ENCODE results near the gene PTPN22.

Gene PTPN22

GRCh38 chr1:113787663-113788062 is 83.8 kb downstream of the PTPN22 start:
- TF ChIP-seq POLR2A (IDR thresholded peaks at IDR 0.05; ENCODE audit: low read depth, low read length), result no peak
- DNase-seq (ENCODE audit: insufficient read length, low spot score) (no peak), FAIRE-seq (no peak)

- DNase-seq (ENCODE audit: insufficient read length, low spot score) (no peak), FAIRE-seq (peak; percentile 33)
- no peak for TF ChIP-seq POLR2A (IDR thresholded peaks at IDR 0.05; ENCODE audit: low read depth, low read length)
Observed at GRCh38 chr1:113786069-113786468, 85.4 kb downstream of the PTPN22 start.

DNA sequence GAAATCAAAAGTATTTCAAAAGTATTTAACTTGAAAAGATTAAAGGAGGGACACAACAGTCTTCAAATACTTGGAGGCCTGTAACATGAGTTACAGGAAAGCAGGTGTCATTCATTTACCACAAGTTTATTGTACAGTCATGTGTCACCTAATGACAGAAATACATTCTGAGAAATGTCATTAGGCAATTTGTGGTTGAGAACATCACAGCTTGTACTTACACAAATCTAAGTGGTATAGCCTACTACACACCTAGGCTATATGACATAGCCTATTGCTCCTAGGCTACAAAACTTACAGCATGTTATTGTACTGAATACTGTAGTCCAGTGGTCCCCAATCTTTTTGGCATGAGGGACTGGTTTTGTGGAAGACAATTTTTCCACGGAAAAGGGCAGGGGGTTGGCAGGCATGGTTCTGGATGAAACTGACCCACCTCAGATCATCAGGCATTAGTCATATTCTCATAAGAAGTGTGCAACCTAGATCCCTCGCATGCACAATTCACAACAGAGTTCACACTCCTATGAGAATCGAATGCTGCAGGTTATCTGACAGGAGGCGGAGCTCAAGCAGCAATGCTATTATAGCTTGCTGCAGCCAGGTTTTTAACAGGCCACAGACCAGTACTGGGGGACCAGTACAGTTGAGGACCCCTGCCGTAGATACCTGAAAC is 87.3 kb downstream of the PTPN22 start:
- FAIRE-seq (peak; percentile 60), DNase-seq (ENCODE audit: insufficient read length, low spot score) (no peak)
- no peak for TF ChIP-seq POLR2A (IDR thresholded peaks at IDR 0.05; ENCODE audit: low read depth, low read length)

DNA sequence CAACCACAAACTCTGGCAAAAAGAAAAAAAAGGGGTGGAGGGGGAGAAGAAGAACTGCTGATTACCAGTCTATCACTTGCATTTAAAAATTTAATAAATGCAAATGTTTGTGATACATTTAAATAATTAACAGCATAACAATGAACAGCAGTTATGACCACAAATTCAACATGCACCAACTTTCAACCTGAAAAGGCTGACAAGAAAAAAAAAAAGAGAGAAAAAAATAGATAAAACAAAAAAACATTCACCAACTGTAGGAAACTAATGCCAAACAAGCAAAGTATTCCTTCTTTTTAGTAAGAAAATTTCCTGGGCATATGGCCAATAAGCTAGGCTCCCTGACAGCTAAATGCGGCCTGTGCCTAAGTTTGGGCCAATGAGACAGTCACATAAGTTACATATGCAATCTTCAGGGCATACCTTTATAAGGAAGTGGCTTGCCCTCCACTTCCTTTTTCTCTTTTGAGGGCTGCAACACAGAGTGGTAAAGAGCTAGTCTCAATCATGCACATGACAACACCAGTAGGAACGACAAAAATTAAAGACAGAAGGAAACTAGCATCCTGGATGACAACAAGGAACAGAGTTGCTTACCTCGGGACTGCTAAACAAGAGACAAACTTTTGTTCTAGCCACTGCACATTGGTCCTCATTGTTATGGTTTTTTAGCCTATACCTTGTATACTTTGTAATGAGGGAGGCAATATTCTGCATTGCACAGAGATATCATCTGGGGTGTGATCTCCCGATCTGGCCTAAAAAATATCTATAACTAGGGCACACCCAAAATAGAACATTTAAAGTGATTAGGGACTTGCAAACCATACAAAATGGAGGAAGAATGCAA is 88.0 kb downstream of the PTPN22 start:
- TF ChIP-seq POLR2A (IDR thresholded peaks at IDR 0.05; ENCODE audit: low read depth, low read length), result no peak
- DNase-seq (ENCODE audit: insufficient read length, low spot score) (no peak), FAIRE-seq (peak; percentile 86)

GRCh38 chr1:113782406-113782805 is 89.1 kb downstream of the PTPN22 start:
- TF ChIP-seq POLR2A (IDR thresholded peaks at IDR 0.05; ENCODE audit: low read depth, low read length), result no peak
- no peak for DNase-seq (ENCODE audit: insufficient read length, low spot score)
- FAIRE-seq, result peak; percentile 62

DNA sequence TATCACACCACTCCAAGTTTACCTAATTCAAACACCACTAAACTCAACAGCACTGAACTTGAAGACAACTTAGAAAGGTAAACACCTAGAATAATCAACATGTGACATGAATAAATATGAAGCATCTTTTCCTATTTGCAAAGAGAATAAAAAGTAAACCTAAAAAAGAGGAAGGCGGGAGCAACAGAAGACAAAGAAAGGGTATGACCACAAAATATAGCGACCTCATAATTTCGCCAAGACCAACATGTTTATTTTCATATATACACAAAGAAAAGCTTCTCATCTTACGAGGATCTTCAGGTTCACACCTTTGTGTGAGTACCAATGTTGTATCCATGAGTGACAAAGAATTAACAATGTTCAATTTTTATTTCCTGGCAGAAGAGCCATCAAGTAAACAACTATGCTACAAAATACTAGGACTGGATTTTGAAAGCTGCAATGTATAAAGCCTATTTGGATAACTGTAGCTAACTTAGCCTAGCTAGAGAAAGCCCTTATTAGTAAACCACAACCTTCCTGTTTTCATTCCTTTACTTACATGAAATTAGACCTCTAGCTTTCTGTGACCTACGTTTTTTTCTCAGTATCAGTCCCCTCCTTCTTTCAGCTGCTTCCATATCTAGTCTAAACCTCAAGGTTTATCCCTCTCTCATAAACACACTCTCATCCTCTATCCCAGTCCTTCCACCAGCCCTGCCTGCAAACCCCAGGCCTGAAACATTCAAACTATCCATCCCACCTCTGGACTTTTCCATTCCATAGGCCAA is 91.0 kb downstream of the PTPN22 start:
- DNase-seq (ENCODE audit: insufficient read length, low spot score), result no peak
- peak; percentile 66 for FAIRE-seq
- TF ChIP-seq POLR2A (IDR thresholded peaks at IDR 0.05; ENCODE audit: low read depth, low read length), result no peak

DNA sequence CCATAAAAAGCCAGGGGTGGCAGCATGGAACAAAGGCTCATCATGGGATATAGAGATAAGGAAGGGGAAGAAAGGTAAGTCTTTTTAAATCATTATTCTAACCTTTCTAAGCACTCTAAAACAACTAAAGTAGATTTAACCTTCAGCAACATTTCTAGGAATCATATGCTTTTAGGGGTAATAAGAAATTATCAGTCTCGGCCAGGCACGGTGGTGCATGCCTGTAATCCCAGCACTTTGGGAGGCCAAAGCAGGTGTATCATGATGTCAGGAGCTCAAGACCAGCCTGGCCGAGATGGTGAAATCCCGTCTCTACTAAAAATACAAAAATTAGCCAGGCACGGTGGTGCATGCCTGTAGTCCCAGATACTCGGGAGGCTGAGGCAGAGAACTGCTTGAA is 92.0 kb downstream of the PTPN22 start:
- TF ChIP-seq POLR2A (IDR thresholded peaks at IDR 0.05; ENCODE audit: low read depth, low read length), result no peak
- no peak for DNase-seq (ENCODE audit: insufficient read length, low spot score)
- no peak for FAIRE-seq

DNA sequence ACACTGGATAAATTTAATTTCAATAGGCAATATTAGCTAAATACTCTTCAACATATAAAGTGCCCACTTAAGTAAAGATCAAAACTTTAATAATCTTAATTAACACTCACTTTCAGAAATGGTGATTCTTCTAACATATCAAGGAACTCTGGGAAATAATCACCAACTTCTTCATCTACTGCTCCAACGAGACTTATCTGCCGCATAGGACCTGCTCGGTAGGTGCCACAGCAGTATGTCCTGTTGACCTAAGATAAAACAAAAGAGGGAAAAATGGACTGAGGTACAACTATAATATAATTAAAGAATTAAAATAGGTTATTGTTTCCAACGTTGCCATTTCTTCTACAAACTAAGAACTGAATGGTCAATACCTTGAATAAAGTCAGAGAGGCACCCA is 94.0 kb downstream of the PTPN22 start:
- FAIRE-seq (no peak), DNase-seq (ENCODE audit: insufficient read length, low spot score) (no peak)
- TF ChIP-seq POLR2A (IDR thresholded peaks at IDR 0.05; ENCODE audit: low read depth, low read length), result no peak

DNA sequence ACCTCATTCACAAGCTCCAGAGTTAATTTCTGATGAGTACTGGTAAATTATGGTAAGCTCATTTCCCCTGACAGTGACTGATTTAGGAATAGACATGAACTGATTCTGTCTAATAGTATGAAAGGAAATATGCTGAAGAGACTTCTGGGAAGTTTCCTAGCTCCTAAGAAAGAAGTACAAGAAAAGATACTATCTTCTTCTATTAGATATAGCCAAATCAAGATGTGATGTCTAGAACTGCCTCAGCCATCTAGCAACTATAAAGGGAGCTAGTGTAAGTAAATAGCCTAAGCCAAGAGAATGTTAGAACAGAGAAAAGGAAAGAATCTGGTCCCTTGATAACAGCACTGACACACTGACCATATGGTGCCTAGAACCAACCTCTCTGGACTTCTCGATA is 101.5 kb downstream of the PTPN22 start:
- DNase-seq (ENCODE audit: insufficient read length, low spot score) (no peak), FAIRE-seq (no peak)
- TF ChIP-seq POLR2A (IDR thresholded peaks at IDR 0.05; ENCODE audit: low read depth, low read length), result no peak

- TF ChIP-seq POLR2A (IDR thresholded peaks at IDR 0.05; ENCODE audit: low read depth, low read length), result no peak
- DNase-seq (ENCODE audit: insufficient read length, low spot score), result no peak
- FAIRE-seq, result no peak
Observed at GRCh38 chr1:113769601-113769970, 101.9 kb downstream of the PTPN22 start.

DNA sequence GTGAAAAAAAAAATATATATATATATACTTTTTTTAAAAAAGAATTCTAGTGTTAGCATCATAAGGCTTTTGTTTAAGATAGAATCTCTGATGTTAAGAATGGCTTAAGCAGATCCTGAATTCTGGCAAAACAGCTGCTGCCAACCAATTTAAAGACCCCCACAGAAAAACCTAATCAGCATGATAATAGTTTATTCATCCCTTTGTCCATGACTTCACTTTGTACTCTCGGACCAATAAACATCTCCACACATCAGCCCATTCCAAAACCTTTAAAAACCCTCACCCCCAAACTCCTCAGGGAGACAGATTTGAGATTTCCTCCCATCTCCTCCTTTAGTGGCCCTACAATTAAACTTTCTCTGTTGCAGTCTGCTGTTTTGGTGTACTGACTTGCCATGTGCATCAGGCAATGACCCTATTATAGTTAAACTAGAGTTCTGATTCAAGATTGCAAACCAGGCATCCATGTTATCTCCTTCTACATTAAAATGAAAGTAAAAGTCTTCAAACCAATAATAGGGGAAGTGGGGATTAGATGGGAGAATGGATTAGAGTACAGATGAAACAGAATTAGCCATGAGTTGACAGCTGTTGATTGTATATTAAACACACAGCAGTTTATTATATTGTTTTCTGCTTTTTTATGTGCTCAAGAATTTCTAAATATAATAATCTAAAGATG is 102.5 kb downstream of the PTPN22 start:
- FAIRE-seq (no peak), DNase-seq (ENCODE audit: insufficient read length, low spot score) (no peak)
- TF ChIP-seq POLR2A (IDR thresholded peaks at IDR 0.05; ENCODE audit: low read depth, low read length), result no peak

- DNase-seq (ENCODE audit: insufficient read length, low spot score), result no peak
- no peak for TF ChIP-seq POLR2A (IDR thresholded peaks at IDR 0.05; ENCODE audit: low read depth, low read length)
Observed at GRCh38 chr1:113765306-113766230, 105.9 kb downstream of the PTPN22 start.

More at GRCh38 chr1:113765306-113766230, 105.9 kb downstream of the PTPN22 start:
- no peak for FAIRE-seq

All from H54 (cell line).